Thymus (tissue), 11 donors: ENCODE results near the gene PRKN. TPM values are rescaled to one million over a fixed set of nuclear protein-coding genes. Genes with fewer than 3 reads are reported as not detected.

Experiments used
- DNase-seq, 9 donors: peaks; one replicate each; pipeline ENCODE4 v3.0.0-alpha.2; 2013; ENCODE audit warnings: low spot score in 9 of 9, low read depth in 6 of 9, missing footprints in 1 of 9
- H3K27ac ChIP-seq, 2 donors: one replicate each; pipeline ENCODE4 v1.5.1; 2013; ENCODE audit warnings: control low read depth in 1 of 2, low read depth in 1 of 2, low read length in 1 of 2, mild to moderate bottlenecking in 1 of 2, moderate library complexity in 1 of 2
- H3K27me3 ChIP-seq, 2 donors: one replicate each; pipeline ENCODE4 v1.5.1; 2013; ENCODE audit warnings: low read length in 1 of 2; ENCODE audit not compliant: control insufficient read depth in 2 of 2, insufficient read depth in 1 of 2
- H3K36me3 ChIP-seq, 2 donors: one replicate each; pipeline ENCODE4 v1.5.1; 2013; ENCODE audit warnings: low read length in 1 of 2, mild to moderate bottlenecking in 1 of 2, moderate library complexity in 1 of 2; ENCODE audit not compliant: control insufficient read depth in 2 of 2, insufficient read depth in 2 of 2
- H3K4me1 ChIP-seq, 2 donors: one replicate each; pipeline ENCODE4 v1.5.1; 2013; ENCODE audit warnings: low read length in 2 of 2; ENCODE audit not compliant: control insufficient read depth in 2 of 2, insufficient read depth in 2 of 2
- H3K4me3 ChIP-seq, 2 donors: one replicate each; pipeline ENCODE4 v1.5.1; 2013; ENCODE audit warnings: low read length in 2 of 2, control low read depth in 1 of 2, mild to moderate bottlenecking in 1 of 2
- H3K9me3 ChIP-seq, 2 donors: one replicate each; pipeline ENCODE4 v1.5.1; 2013; ENCODE audit warnings: low read length in 1 of 2, mild to moderate bottlenecking in 1 of 2; ENCODE audit not compliant: control insufficient read depth in 2 of 2, insufficient read depth in 1 of 2
- WGBS: extraction: QIAGEN DNeasy Blood & Tissue Kit; methylation state at CpG from one replicate; pipeline ENCODE4 v1.1.7; 2013; 5-methylcytosine and 5-hydroxymethylcytosine counted together
- polyA plus RNA-seq: library from polyadenylated mRNA; stranded (reverse); fragments of 200-250 nt; gene quantifications from one replicate; pipeline ENCODE4 v1.2.3, GENCODE V29; 2013
- total RNA-seq: library from RNA; stranded (reverse); fragments of 120-200 nt; gene quantifications from one replicate; pipeline ENCODE4 v1.2.4, GENCODE V29; 2013
- donor health status: healthy.

The PRKN gene
- total and polyA plus RNA-seq, 2 donors = 0.48 to 0.71 TPM

- peaks cover 0 to 5% of the 10 kb centered on the region in 2 donors for H3K9me3 ChIP-seq
- WGBS = 83% methylated on average over 9 of the region's 9 CpGs
- H3K36me3 ChIP-seq = no peaks in the 10 kb centered on the region
- no peak overlapping the region for H3K4me3 ChIP-seq
- no peaks in the 10 kb centered on the region for H3K27me3 ChIP-seq
- no peak overlapping the region for H3K27ac ChIP-seq
- H3K4me1 ChIP-seq = no peaks in the 10 kb centered on the region
- no peak for DNase-seq
These were observed 754.5 kb downstream of the PRKN start for GRCh38 chr6:161973064-161973463.

GRCh38 chr6:161971043-161971442, 756.5 kb downstream of the PRKN start:
- Histone ChIP-seq H3K36me3 (no peaks in the 10 kb centered on the region), H3K27ac (no peak overlapping the region), H3K4me3 (no peak overlapping the region), H3K9me3 (peaks cover 0 to 5% of the 10 kb centered on the region in 2 donors), H3K27me3 (no peaks in the 10 kb centered on the region), H3K4me1 (no peaks in the 10 kb centered on the region)
- 94% methylated on average over 5 of the region's 5 CpGs for WGBS
- no peak for DNase-seq

- Histone ChIP-seq H3K27me3 (no peaks in the 10 kb centered on the region), H3K36me3 (no peaks in the 10 kb centered on the region), H3K9me3 (no peaks in the 10 kb centered on the region), H3K4me3 (no peak overlapping the region), H3K27ac (no peak overlapping the region), H3K4me1 (no peaks in the 10 kb centered on the region)
- WGBS = 76% methylated on average over 4 of the region's 4 CpGs
- DNase-seq = no peak
These were observed 763.8 kb downstream of the PRKN start for GRCh38 chr6:161963634-161964234.

- Histone ChIP-seq H3K9me3 (no peaks in the 10 kb centered on the region), H3K27ac (no peak overlapping the region), H3K36me3 (no peaks in the 10 kb centered on the region), H3K4me3 (no peak overlapping the region), H3K4me1 (no peaks in the 10 kb centered on the region), H3K27me3 (no peaks in the 10 kb centered on the region)
- DNase-seq = no peak
- WGBS = 93% methylated on average over 8 of the region's 8 CpGs
These were observed 764.4 kb downstream of the PRKN start for GRCh38 chr6:161963181-161963580.

GRCh38 chr6:161961796-161962195, 765.8 kb downstream of the PRKN start:
- no peak for DNase-seq
- no peaks in the 10 kb centered on the region for H3K4me1 ChIP-seq
- WGBS = 88% methylated on average over 6 of the region's 6 CpGs
- no peak overlapping the region for H3K27ac ChIP-seq
- no peak overlapping the region for H3K4me3 ChIP-seq
- no peaks in the 10 kb centered on the region for H3K9me3 ChIP-seq
- no peaks in the 10 kb centered on the region for H3K27me3 ChIP-seq
- H3K36me3 ChIP-seq = no peaks in the 10 kb centered on the region

- no peaks in the 10 kb centered on the region for H3K27me3 ChIP-seq
- WGBS = 92% methylated on average over 8 of the region's 8 CpGs
- no peak overlapping the region for H3K4me3 ChIP-seq
- H3K27ac ChIP-seq = no peak overlapping the region
- no peaks in the 10 kb centered on the region for H3K9me3 ChIP-seq
- no peaks in the 10 kb centered on the region for H3K4me1 ChIP-seq
- no peak for DNase-seq
- H3K36me3 ChIP-seq = no peaks in the 10 kb centered on the region
These were observed 766.5 kb downstream of the PRKN start for GRCh38 chr6:161961046-161961445.

GRCh38 chr6:161959072-161959471, 768.5 kb downstream of the PRKN start:
- H3K27me3 ChIP-seq = no peaks in the 10 kb centered on the region
- DNase-seq = no peak
- H3K9me3 ChIP-seq = no peaks in the 10 kb centered on the region
- no peaks in the 10 kb centered on the region for H3K4me1 ChIP-seq
- WGBS = 97% methylated on average over 12 of the region's 12 CpGs
- H3K4me3 ChIP-seq = no peak overlapping the region
- no peaks in the 10 kb centered on the region for H3K36me3 ChIP-seq
- H3K27ac ChIP-seq = no peak overlapping the region

- WGBS = 89% methylated on average over 1 of the region's 1 CpG
- H3K4me1 ChIP-seq = no peaks in the 10 kb centered on the region
- H3K27ac ChIP-seq = no peak overlapping the region
- H3K4me3 ChIP-seq = no peak overlapping the region
- no peak for DNase-seq
- H3K9me3 ChIP-seq = no peaks in the 10 kb centered on the region
- no peaks in the 10 kb centered on the region for H3K36me3 ChIP-seq
- H3K27me3 ChIP-seq = no peaks in the 10 kb centered on the region
These were observed 771.5 kb downstream of the PRKN start for GRCh38 chr6:161956082-161956481.

- 89% methylated on average over 5 of the region's 5 CpGs for WGBS
- Histone ChIP-seq H3K27ac (no peak overlapping the region), H3K36me3 (no peaks in the 10 kb centered on the region), H3K27me3 (no peaks in the 10 kb centered on the region), H3K4me1 (no peaks in the 10 kb centered on the region), H3K9me3 (no peaks in the 10 kb centered on the region), H3K4me3 (no peak overlapping the region)
- DNase-seq = no peak
These were observed 772.8 kb downstream of the PRKN start for GRCh38 chr6:161954699-161955276.
